ENCODE measurements around the gene KLK8.
"Not testable (repeated sequence)": the region's sequence is repeated elsewhere in the genome, so short reads cannot be mapped to it uniquely, and the experiment has no call there.

Gene KLK8

DNA sequence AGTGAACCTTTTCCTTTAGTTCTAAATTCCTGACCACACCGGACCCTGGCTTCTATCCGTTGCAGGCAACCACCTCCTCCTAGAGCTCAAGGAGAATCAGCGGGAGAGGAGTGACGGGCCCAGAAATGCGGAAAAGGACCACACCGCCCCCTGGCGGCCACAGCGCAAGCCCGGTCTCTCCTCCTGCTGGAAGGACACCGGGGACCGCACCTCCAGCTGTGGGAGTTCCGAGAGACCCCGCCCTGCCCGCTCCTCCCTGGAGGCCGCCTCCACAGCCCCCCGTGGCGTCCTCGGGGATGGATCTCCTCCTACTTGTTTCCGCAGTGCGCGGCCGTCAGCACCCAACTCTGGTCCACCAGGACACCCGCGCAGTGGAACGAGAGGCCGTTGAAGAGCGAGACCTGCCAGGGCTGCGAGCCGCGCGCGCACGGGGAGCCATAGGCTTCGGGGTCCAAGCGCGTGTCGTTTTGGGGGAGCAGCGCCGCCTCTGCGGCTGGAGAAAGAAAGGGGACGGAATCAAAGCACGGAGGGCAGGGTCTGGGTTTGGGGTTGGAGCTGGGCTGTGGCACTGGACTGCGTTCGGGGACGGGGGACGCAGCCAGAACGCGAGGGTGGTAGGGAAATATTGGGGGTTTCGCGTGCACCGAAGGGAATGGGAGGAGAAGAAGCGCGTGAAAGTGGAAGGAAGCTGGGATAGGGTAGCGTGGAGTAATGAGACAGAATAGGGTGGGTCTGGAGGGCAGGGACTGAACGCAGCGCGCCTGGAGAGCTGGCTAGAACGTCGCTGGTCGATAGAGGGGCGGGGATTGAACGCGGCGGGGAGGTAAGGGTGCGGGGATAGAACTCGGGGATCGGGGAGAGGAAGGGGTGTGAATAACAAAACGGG lies 15.6 kb upstream of the KLK8 start:
- DNase-seq (ENCODE audit: low spot score): peak; percentile 90

DNA sequence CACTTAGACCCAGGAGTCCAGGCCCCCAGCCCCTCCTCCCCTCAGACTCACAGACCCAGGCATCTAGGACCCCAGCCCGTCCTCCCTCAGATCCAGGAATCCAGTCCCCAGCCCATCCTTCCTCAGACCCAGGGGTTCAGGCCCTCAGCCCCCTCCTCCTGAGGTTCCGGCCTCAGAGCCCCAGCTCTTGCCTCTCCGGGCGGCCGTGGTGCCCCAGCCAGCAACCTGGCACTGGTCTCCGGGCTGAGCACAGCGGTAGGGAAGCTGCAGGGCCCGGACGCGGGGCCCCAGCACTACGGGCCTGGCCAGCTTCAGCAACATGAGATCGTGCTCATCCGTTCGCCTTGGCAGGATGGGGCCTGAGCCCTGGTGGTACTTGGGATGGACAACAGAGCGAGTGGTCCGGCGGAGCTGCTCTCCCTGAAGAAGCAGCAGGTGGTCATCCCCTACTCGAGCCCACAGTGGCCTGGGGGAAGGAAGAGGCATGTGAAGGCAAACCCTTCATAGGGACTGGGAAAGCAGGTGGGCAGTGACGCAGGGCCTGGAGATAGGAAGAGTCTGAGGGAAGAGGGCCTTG lies 14.4 kb upstream of the KLK8 start:
- DNase-seq (ENCODE audit: low spot score): no peak

DNA sequence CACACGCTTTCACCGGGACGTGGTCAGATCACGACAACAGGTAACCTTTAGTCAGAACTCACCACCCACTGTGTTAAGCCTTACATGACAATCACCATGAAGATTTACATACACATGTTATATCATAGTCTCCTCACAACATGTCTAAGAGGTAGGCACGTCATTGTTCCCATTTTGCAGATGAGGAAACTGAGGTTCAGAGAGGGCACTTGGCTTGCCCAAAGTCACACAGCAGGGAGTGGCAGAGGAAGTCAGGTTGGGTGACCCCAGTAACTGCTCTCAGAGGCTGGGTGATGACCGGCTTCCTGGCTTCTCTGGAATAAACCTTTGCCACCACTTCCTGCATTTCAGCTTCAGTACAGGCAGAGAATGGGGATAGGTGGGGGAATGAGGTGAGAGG lies 12.8 kb upstream of the KLK8 start:
- DNase-seq (ENCODE audit: low spot score): no peak

DNA sequence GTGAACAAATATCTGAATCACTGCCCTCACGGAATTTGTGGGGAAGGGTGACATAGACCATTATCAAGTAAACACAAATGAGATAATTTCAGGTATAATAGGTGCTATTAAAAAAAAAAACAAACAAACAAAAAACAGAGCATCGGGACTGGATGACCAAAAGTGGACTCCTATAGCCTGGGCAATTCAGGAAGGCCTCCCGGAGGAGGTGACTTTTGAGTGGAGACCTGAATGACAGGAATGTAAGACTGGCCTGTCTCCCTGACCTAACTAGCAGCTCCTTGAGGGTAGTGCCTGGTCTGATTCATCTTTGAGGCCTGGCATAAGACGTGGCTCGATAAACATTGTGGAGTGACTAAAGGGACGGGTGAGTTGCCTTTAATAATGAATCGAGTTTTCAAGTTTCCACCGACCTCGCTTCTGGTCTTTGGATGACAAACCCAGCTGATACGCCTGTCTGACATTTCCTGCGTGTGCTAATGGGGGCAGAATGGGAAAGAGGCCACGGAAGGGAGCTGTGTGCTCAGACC lies 11.3 kb upstream of the KLK8 start:
- no peak for DNase-seq (ENCODE audit: low spot score)

DNA sequence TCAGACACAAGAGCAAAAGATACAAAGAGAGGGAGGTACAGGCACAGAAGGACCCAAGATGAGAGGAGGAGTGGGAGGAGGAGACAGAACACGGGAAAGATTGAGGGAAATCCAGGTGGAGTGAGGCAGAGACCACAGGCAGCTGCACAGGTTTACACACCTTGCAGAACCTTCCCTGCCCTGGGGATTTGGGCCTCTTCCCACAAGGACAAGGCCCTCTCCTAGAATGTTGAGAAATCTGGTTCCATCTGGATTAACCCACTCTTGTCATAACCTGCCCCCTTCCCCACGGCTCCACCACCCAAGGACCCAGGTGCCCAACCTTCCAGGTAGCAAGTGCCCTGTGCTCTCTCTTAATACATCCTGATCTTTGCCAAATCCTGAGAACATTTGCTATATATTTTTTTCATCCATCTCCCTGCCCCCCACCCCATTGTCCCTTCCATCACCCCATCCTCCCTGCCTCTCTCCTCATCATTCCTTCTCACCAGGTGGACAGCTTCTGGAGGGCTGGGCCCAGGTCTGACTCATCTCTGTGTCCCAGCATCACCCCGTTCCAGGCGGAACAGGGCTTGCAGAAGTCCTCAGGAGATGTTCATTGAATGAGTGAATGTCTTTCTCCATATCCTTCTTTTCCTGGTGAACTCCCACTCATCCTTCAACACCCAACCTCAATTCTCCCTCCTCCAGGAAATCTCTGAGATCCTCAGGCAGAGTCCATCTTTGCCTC lies 8.8 kb upstream of the KLK8 start:
- no peak for DNase-seq (ENCODE audit: low spot score)

DNA sequence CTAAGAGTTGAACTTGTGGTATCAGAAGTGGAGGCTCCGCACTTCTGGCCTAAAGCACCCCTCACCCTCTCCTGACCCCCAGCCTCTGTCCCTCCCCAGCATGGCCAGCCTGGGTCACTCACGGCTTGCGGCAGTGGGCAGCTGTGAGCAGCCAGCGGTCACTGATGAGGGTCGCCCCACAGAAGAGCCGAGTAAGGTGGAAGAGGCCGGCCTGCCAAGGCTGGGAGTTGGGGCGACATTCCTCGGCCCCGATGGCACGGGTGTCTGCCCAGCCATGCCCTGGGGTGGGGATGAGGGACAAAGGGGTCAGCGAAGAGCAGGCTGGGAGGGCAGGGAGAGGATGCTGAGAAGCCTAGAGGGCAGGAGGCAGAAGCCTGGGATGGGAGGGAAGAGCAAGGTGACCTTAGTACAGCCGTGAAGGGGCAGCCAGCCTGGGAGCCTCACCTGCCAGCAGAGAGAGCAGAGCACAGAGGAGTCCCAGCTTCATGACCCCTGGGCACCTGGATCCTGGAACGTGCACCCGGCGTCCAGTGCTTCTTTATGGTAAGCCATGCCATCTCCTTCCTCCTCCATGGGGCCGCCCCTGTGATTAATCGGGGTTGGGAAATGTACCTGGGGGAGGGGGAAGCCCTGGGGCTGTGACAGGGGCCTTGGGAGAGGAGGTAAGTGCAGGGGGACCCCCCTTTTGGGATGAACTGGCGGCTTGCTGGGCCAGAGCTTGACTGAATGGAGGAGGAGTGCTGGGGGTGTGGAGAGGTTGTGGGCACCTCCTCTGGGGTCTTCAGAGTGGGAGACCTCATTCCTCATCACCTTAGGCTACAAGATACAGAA lies 7.9 kb upstream of the KLK8 start:
- no peak for DNase-seq (ENCODE audit: low spot score)

DNA sequence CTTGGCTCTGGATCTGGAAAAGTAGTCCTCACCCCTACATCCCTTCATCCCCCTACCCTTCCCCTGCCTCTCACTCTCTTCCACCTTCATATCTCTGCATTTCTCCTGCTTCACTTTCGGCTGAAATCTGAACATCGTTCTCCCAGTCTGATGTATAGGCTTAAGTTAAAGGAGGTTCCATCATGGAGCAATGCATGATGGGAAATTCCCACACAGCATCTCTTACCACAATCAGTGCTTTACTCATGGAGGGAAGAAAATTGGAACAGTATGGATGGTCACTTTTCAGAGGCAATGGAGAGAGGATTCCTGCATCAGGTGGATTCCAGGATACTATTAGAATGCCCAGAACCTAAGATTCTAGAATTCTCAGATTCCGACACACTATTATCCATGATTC lies 6.1 kb upstream of the KLK8 start:
- no peak for DNase-seq (ENCODE audit: low spot score)

DNA sequence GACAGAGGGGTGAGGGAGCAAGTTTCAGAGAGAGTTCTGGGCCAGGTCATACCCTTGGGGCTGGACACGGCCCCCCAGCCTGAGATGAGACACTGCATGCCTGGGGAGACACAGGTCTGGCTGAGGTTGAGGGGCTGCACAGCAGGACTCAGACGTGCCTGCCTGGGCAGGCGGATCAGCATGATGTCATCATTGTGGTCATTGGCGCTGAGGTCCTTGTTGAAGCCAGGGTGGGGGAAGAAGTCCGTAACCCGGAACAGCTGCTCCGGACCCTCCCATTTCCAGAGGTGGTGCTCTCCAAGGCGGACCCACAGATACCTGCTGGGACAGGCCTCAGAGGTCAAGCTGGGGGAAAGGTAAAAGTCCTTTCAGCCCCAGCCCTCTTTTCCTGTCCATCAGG lies 5.0 kb upstream of the KLK8 start:
- DNase-seq (ENCODE audit: low spot score): no peak

DNA sequence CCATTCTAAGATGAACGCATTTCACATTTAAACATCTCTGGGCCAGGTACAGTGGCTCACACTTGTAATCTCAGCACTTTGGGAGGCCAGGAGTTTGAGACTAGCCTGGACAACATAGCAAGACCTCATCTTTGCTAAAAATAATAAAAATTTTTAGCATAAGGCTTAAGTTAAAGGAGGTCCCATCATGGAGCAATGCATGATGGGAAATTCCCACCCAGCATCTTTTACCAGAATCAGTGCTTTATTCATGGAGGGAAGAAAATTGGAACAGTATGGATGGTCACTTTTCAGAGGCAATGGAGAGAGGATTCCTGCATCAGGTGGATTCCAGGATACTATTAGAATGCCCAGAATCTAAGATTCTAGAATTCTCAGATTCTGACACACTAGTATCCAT lies 3.8 kb upstream of the KLK8 start:
- DNase-seq (ENCODE audit: low spot score): no peak

DNA sequence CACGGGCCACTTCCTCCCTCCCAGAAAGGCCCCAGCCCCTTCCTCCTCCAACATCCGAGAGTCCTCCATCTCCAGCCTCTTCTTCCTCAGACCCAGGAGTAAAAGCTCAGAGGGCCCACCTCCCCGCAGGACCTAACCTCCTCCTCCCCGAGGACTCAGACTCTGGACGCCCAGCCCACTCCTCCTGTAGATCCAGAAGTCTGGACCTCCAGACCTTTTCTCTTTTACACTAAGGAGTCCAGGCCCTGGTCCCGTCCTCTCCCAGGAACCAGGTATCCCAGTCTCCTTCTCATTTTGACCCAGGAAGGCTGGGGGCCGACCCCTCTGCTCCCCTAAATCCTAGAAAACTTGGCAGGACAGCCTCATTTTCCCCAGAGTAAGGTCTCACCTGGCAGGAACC lies 1.9 kb upstream of the KLK8 start:
- no peak for DNase-seq (ENCODE audit: low spot score)

DNA sequence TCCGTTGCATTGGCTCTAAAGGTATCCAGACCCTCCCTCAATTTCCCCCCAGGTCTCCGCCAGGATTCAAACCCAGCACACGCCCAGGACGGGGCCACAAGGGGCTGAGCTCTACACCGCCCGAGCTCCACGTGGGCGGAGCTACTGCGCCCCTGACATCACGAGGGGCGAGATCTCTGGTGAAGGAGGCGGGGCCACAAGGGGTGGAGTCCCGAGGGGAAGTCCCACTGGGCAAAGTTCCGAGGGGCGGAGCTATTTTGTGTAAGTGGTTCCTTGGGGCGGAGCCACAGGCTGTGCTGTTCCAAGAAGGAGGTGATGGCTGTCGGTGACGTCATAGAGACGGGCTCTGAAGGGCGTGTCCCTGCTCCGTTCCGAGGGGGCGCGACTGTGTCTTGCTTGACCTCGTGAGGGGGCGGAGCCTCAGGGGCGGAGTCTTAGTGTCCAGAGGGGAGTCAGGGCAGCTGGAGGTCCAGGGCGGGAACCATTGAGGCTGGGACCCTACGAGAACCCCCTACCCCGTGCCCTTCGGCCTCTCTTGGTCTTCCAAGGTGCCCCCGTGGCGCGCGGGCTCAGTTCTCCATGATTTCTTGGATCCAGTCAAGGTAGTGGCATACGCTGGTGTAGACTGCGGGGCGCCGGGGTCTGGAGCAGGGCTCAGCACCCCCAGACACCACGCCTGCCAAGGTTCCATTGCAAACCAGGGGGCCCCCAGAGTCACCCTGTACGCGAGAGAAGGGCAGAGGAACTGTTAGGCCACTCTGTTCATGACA lies 1.3 kb upstream of the KLK8 start:
- DNase-seq (ENCODE audit: low spot score): peak; percentile 94

DNA sequence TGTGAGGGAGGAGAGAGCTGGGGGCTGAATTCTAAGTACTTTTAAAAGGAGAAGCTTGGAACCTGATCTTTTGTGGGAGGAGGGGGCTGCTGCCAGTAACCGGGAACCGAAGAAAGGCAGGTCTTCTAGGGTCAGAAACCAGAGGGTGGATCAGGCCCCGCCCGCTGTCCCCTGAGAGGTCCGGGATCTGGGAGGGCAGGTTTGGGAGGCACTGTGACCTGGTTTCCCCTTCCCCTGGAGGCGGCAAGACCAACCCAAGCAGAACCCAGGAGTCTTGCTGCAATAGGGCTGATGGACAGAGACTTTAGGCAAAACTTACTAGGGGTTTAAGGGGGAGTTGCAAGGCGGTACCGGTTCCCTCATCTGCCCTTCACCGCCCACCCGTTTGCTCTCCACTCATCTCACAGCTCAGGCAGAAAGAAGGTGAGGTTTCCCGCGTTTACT lies 707 bp upstream of the KLK8 start:
- DNase-seq (ENCODE audit: low spot score): no peak

DNA sequence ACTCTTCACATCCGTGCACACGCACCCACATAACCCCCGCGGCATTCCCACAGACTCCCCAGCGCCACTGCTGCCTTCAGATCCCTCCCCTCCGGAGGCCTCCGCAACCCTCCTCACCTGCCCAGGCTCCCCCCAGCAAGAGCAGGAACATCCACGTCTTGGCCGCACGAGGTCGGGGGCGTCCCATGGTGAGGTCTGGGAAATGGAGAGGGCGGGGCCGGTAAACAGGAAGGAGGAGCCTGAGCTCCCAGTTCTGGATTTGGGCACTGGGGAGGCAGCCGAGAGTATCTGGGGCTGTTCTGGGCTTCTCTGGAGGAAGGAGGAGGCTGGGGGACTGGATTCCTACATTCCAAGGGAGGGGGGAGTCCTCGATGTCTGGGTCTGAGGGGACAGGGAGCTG lies 423 bp downstream of the KLK8 start:
- DNase-seq (ENCODE audit: low spot score): no peak

DNA sequence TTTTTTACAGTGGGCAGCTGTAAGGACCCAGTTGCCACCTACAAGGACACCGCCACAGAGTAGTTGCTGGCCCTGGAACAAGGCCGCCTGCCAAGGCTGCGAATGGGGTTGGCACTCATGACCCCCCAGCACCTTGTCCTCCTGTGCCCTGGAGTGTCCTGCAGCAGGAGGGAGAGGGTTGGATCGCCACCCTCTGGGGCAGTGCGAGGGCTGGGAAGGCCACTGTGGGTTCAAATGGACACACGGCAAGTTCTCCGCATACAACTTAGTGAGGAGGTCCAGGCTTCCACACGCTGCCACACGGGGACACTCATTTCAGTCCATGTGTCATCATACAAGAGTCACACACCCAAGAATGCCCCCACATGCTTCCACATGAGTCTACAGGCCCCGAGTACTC lies 978 bp downstream of the KLK8 start:
- DNase-seq (ENCODE audit: low spot score): no peak

DNA sequence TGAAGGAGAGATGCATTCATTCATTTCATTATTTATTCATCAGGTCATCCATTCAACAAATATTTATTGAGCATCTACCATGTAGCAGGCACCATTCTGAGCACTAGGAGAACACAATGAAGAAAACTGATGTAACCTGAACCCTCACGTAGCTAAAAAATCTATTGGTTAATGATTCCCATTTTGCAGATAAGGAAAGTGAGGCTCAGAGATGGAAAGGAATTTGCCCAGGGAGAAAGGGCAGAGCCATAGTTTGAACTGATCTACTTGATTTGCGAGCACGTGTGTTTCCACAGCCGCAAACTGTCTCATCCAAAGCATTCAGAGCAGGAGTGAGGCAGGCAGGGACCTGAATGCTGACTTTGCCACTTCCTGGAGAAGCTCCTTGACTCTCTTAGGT lies 2.7 kb downstream of the KLK8 start:
- no peak for DNase-seq (ENCODE audit: low spot score)

DNA sequence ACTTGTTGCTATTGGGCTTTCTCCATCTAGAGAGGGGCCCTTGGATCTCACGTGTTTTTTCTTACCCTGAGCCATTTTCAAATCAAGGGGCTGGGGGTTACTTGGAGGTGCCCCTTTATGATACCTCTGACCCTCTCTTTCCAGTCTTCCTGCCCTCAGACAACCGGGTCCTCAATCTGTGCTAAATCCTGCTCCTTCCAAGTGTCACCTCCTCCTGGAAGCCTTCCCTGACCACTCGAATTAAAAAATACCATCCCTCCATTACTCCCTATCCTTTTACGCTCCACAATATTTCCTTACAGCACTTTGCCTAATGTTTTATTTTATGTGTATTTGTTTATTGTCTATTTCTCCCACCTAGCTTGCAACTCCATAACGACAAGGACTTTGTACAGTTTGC lies 3.3 kb downstream of the KLK8 start:
- no peak for DNase-seq (ENCODE audit: low spot score)

DNA sequence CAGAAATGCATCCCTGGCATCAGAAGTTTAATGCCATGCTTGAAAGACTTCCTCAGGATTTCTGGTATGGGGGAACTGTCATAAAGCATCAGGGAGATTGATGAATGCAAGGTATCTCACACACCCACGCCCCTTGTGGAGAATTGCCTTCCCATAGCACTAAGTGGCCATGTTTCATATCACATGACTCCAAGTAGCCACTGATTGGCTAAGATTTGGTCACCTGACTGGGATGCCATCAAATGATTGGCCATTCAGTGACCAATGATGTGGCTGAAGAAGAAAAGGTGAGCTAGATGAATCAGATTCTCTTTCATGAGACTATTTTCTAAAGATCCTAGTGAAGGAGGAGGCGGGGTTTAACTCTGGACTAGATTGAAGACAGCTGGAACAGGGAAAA lies 7.3 kb downstream of the KLK8 start:
- peak; percentile 60 for DNase-seq (ENCODE audit: low spot score)

DNA sequence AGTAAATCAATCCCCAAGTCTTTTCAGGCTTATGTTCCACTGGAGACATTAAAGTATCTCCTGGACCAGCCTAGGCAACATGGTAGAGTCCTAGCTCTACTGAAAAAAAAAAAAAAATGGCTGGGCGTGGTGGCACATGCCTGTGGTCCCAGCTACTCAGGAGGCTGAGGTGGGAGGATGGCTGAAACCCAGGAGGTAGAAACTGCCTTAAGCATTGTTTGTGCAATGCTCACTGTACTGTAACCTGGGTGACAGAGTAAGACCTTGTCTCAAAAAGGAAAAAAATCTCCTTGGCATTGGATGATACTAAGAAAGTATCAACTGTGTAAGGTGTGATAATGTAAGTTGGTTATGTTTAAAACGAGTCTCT lies 8.8 kb downstream of the KLK8 start:
- DNase-seq (ENCODE audit: low spot score): no peak

DNA sequence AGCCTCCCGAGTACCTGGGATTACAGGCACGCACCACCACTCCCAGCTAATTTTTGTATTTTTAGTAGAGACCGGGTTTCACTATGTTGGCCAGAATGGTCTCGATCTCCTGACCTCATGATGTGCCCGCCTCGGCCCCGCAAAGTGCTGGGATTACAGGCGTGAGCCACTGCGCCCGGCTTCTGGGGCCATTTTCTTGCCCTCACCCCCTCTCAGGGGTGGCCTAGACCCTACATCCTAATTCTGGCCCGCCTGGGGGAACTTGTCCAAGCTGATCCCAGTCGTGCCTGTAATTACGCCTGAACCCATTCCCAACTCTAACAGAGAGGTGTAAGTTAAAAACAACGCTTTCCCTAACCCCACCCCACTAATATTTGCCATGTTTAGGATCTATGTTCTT lies 17.0 kb downstream of the KLK8 start:
- not testable (repeated sequence) for DNase-seq (ENCODE audit: low spot score)

DNA sequence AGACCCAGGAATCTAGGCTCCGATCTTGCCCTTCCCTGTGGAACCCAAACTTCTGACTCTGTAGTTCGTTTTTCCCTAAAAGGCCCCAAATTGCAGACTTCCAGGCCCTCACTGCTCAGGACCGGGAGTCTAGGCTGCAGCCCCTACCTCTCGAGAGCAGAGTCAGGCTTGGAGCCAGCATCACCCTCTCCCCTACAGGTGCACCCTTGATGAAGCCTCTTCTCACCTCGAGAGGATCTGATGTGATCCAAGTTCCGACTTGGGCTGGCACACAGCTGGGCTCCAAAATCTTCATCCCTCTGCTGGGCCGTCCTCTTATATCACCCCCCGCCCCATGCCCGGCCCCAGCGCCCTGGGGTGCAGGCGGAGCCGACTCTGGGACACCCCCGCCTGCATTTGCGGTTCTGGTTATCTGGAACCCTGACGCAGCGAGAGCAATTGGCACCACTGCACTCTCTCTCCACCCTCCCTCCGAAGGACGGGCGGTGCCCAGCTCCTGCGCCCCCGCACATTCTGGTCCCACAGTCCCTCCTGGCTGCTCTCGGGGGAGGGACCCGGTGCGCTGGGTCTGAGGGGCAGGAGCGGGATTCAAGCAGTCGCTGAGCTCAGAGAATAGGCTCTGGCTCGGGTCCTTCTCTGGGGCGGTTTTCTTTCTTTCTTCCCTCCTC lies 17.6 kb downstream of the KLK8 start, which contains the start of gene KLK7:
Gene KLK7, minus strand, starts transcription at position 293 of the 668 bp plus-strand sequence. CDS start 1,518 bp downstream, outside the sequence.
- peak; percentile 34 for DNase-seq (ENCODE audit: low spot score)

DNA sequence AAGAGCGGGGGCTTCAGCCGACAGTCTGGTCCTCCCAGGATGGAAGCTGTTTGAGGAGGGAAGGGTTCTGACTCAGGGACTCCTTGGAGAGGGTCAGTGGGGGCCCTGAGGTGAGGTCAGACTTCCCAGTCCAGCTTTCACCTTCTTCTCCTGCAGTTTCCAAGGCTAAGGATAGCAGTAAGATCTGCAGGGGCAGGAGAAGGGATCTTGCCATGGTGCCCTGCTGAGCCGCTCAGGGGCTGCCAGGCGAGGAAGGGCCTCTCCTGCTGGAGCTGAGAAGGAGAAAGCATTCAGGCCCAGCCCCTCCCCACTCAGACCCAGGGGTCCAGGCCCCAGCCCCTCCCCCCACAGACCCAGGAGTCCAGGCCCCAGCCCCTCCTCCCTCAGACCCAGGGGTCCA lies 19.2 kb downstream of the KLK8 start:
- no peak for DNase-seq (ENCODE audit: low spot score)

Data from SW480 (cell line).